ENCODE data around the gene COA5.

The COA5 gene

GRCh38 chr2:98614024-98614739 lies 5.9 kb upstream of the COA5 start:
- Histone ChIP-seq H3K27me3 (ENCODE audit: low read length) (no peaks in the 10 kb centered on the region), H3F3A (ENCODE audit: insufficient read depth) (no peaks in the 10 kb centered on the region), H3K9me2 (replicated peaks; ENCODE audit: insufficient read depth, low read length) (no peaks in the 10 kb centered on the region), H3K36me3 (ENCODE audit: low read length) (peaks cover 3% of the 10 kb centered on the region; the same call in 1 of the 2 replicates), H2AFZ (ENCODE audit: low read depth, low read length, severe bottlenecking) (no peak overlapping the region), H3K4me3 (ENCODE audit: insufficient read depth, low read length, poor library complexity, severe bottlenecking) (no peak overlapping the region), H4K20me1 (ENCODE audit: low read depth, low read length) (no peaks in the 10 kb centered on the region), H3K9me3 (ENCODE audit: insufficient read depth, low read length) (no peaks in the 10 kb centered on the region), H3K27ac (ENCODE audit: low read depth, low read length) (no peak overlapping the region), H3K9ac (ENCODE audit: low read length) (no peak overlapping the region), H3K79me2 (ENCODE audit: insufficient read depth, low read length) (no peaks in the 10 kb centered on the region; the same call in 1 of the 2 replicates), H3K4me2 (ENCODE audit: low read depth, low read length, poor library complexity, severe bottlenecking) (no peak overlapping the region)
- TF ChIP-seq EZH2phosphoT487 (conservative IDR thresholded peaks at IDR 0.05; ENCODE audit: low read length) (no peak), CTCF (IDR thresholded peaks at IDR 0.05; ENCODE audit: insufficient read depth, low read length, poor library complexity, severe bottlenecking) (no peak)

GRCh38 chr2:98608962-98609604 lies 771 bp upstream of the COA5 start:
- Histone ChIP-seq H3K27me3 (ENCODE audit: low read length) (no peaks in the 10 kb centered on the region), H3K9ac (ENCODE audit: low read length) (peak overlapping the region; percentile 94), H3F3A (ENCODE audit: insufficient read depth) (no peaks in the 10 kb centered on the region), H3K4me2 (ENCODE audit: low read depth, low read length, poor library complexity, severe bottlenecking) (peak overlapping the region; percentile 76), H3K9me3 (ENCODE audit: insufficient read depth, low read length) (no peaks in the 10 kb centered on the region), H4K20me1 (ENCODE audit: low read depth, low read length) (no peaks in the 10 kb centered on the region), H2AFZ (ENCODE audit: low read depth, low read length, severe bottlenecking) (peak overlapping the region; percentile 91), H3K79me2 (ENCODE audit: insufficient read depth, low read length) (peaks cover 28% of the 10 kb centered on the region), H3K27ac (ENCODE audit: low read depth, low read length) (peak overlapping the region; percentile 61), H3K36me3 (ENCODE audit: low read length) (peaks cover 3% of the 10 kb centered on the region; the same call in 1 of the 2 replicates), H3K4me3 (ENCODE audit: insufficient read depth, low read length, poor library complexity, severe bottlenecking) (peak overlapping the region; percentile 87), H3K9me2 (replicated peaks; ENCODE audit: insufficient read depth, low read length) (no peaks in the 10 kb centered on the region)
- TF ChIP-seq CTCF (IDR thresholded peaks at IDR 0.05; ENCODE audit: insufficient read depth, low read length, poor library complexity, severe bottlenecking) (no peak), EZH2phosphoT487 (conservative IDR thresholded peaks at IDR 0.05; ENCODE audit: low read length) (no peak)

- H3F3A ChIP-seq (ENCODE audit: insufficient read depth): no peaks in the 10 kb centered on the region
- no peaks in the 10 kb centered on the region for H3K9me2 ChIP-seq (replicated peaks; ENCODE audit: insufficient read depth, low read length)
- peak overlapping the region; percentile 91 for H2AFZ ChIP-seq (ENCODE audit: low read depth, low read length, severe bottlenecking)
- no peaks in the 10 kb centered on the region for H3K27me3 ChIP-seq (ENCODE audit: low read length)
- H3K4me3 ChIP-seq (ENCODE audit: insufficient read depth, low read length, poor library complexity, severe bottlenecking): peak overlapping the region; percentile 87
- H4K20me1 ChIP-seq (ENCODE audit: low read depth, low read length): no peaks in the 10 kb centered on the region
- peak overlapping the region; percentile 61 for H3K27ac ChIP-seq (ENCODE audit: low read depth, low read length)
- H3K79me2 ChIP-seq (ENCODE audit: insufficient read depth, low read length): peaks cover 28% of the 10 kb centered on the region
- peaks cover 2% of the 10 kb centered on the region; the same call in 1 of the 2 replicates for H3K36me3 ChIP-seq (ENCODE audit: low read length)
- TF ChIP-seq EZH2phosphoT487 (conservative IDR thresholded peaks at IDR 0.05; ENCODE audit: low read length) (no peak), CTCF (IDR thresholded peaks at IDR 0.05; ENCODE audit: insufficient read depth, low read length, poor library complexity, severe bottlenecking) (no peak)
- peak overlapping the region; percentile 76 for H3K4me2 ChIP-seq (ENCODE audit: low read depth, low read length, poor library complexity, severe bottlenecking)
- H3K9ac ChIP-seq (ENCODE audit: low read length): peak overlapping the region; percentile 94
- H3K9me3 ChIP-seq (ENCODE audit: insufficient read depth, low read length): no peaks in the 10 kb centered on the region
These were observed 584 bp downstream of the COA5 start for GRCh38 chr2:98607741-98608115.

Data from SU-DHL-6 (cell line).